BJ (cell line): ENCODE measurements around the gene FBXW11. TPM values are rescaled to one million over a fixed set of nuclear protein-coding genes. Genes with fewer than 3 reads are reported as not detected.

ENCODE experiments used
- CTCF ChIA-PET: fragments of 350-600 bp; formaldehyde crosslinking; extraction: SDS; loops from one replicate; lab custom pipeline; 2021; ENCODE audit warnings: antibody characterized with exemption, inconsistent platforms; lab: Yijun Ruan, JAX
- POLR2A ChIA-PET: fragments of 300-600 bp; sonication (Branson Sonifier 250); formaldehyde crosslinking; extraction: SDS; loops from one replicate; lab custom pipeline; 2021; ENCODE audit warnings: antibody characterized with exemption; lab: Charles Lee
- DNase-seq: peaks from one replicate; pipeline ENCODE4 v3.0.0-alpha.2; 2011; ENCODE audit warnings: low read depth
- H3K27me3 ChIP-seq: 2 replicates; pipeline ENCODE4 v1.6.0; 2011; ENCODE audit warnings: low read length; ENCODE audit not compliant: control insufficient read depth, insufficient read depth
- H3K36me3 ChIP-seq: 2 replicates; pipeline ENCODE4 v1.5.1; 2011; ENCODE audit warnings: low read length; ENCODE audit not compliant: control insufficient read depth, insufficient read depth
- H3K4me3 ChIP-seq: 2 replicates; pipeline ENCODE4 v1.5.1; 2011; ENCODE audit warnings: low read depth, mild to moderate bottlenecking, control low read depth, low read length
- CTCF ChIP-seq: IDR thresholded peaks from 2 replicates; pipeline ENCODE4 v1.5.1; 2011; ENCODE audit warnings: low read depth, mild to moderate bottlenecking, control low read depth, inconsistent platforms, low read length, moderate library complexity; ENCODE audit not compliant: insufficient read depth
- polyA plus RNA-seq: library from polyadenylated mRNA; depleted of rRNA; stranded (reverse); fragments of >200 nt; gene quantifications from 2 replicates; pipeline ENCODE4 v1.2.3, GENCODE V29; 2011

Gene FBXW11
- polyA plus RNA-seq, 1 experiment: 55.5 TPM

GRCh38 chr5:171840711-171841522 lies 165.5 kb downstream of the FBXW11 start:
- H3K27me3 ChIP-seq: no peaks in the 10 kb centered on the region
- DNase-seq: no peak
- no peak for TF ChIP-seq CTCF
- POLR2A ChIA-PET: no interaction called here
- CTCF ChIA-PET: interaction anchor here (1.4 kb wide), 2 partner anchors 13 to 422 kb away, joined by 5 read pairs; no protein-coding TSS in a partner anchor
- no peaks in the 10 kb centered on the region for H3K36me3 ChIP-seq
- no peak overlapping the region for H3K4me3 ChIP-seq

- ChIA-PET POLR2A (no interaction called here), CTCF (interaction anchor here (0.6 to 1.4 kb wide), 2 partner anchors 53 to 422 kb away, joined by 3 to 5 read pairs; no protein-coding TSS in a partner anchor)
- no peaks in the 10 kb centered on the region for H3K27me3 ChIP-seq
- no peaks in the 10 kb centered on the region for H3K36me3 ChIP-seq
- DNase-seq: no peak
- H3K4me3 ChIP-seq: no peak overlapping the region
- TF ChIP-seq CTCF: no peak
Observed at GRCh38 chr5:171840066-171840465, 166.4 kb downstream of the FBXW11 start.

- no peak for DNase-seq
- H3K4me3 ChIP-seq: no peak overlapping the region
- TF ChIP-seq CTCF: no peak
- ChIA-PET CTCF (interaction anchor here (1.0 kb wide), 2 partner anchors 13 to 420 kb away, joined by 3 read pairs; partner anchors contain the start of gene FGF18), POLR2A (no interaction called here)
- H3K36me3 ChIP-seq: no peaks in the 10 kb centered on the region
- H3K27me3 ChIP-seq: no peaks in the 10 kb centered on the region
Observed at GRCh38 chr5:171839112-171839511, 167.3 kb downstream of the FBXW11 start.

DNA sequence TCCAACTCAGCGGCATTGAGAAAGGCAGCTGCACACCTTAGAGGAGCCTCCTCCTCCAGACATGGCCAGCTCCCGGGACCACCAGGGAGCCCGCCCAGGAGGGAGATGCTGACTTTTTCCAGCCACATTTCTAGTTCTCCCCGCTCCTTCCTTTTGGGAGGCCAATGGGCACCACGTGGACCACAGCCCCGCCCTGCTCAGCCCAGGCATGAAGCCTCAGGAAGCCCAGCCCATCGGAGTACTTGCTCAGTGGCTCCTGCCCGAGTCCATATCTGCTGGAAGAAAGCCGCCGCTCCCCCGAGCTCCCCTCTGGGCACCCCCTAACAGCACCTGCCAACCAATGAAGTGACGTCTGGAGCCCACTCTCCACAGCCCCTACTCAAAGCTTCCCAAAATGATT lies 168.4 kb downstream of the FBXW11 start:
- ChIA-PET CTCF (interaction anchor here (0.8 to 1.2 kb wide), 2 partner anchors 19 to 211 kb away, joined by 3 read pairs; no protein-coding TSS in a partner anchor), POLR2A (no interaction called here)
- no peak for DNase-seq
- Histone ChIP-seq H3K4me3 (no peak overlapping the region), H3K27me3 (no peaks in the 10 kb centered on the region), H3K36me3 (no peaks in the 10 kb centered on the region)
- no peak for TF ChIP-seq CTCF

GRCh38 chr5:171837522-171837921 lies 168.9 kb downstream of the FBXW11 start:
- no peak overlapping the region for H3K4me3 ChIP-seq
- POLR2A ChIA-PET: no interaction called here
- no peak for TF ChIP-seq CTCF

More at GRCh38 chr5:171837522-171837921, 168.9 kb downstream of the FBXW11 start:
- no peak for DNase-seq
- Histone ChIP-seq H3K27me3 (no peaks in the 10 kb centered on the region), H3K36me3 (no peaks in the 10 kb centered on the region)
- CTCF ChIA-PET: interaction anchor here (1.2 kb wide), 1 partner anchor 20 kb away, joined by 3 read pairs; no protein-coding TSS in a partner anchor
